GM18498 (cell line): ENCODE data around the gene ITSN2.
"Not testable (repeated sequence)": the region's sequence is repeated elsewhere in the genome, so short reads cannot be mapped to it uniquely, and the experiment has no call there.

ENCODE experiments used
- ATAC-seq: cut with Tn5 transposase; IDR thresholded peaks from one replicate; pipeline ENCODE4 v1.9.1; 2021; ENCODE audit warnings: mild to moderate bottlenecking, moderate library complexity; ENCODE audit not compliant: unreplicated experiment

Gene ITSN2

GRCh38 chr2:24221343-24222050 lies 138.8 kb downstream of the ITSN2 start:
- ATAC-seq, result no peak

- no peak for ATAC-seq
These were observed 139.6 kb downstream of the ITSN2 start for GRCh38 chr2:24220554-24221291.

GRCh38 chr2:24214880-24215279 lies 145.5 kb downstream of the ITSN2 start:
- ATAC-seq, result peak; percentile 93

GRCh38 chr2:24211408-24211807 lies 148.9 kb downstream of the ITSN2 start:
- ATAC-seq, result no peak

DNA sequence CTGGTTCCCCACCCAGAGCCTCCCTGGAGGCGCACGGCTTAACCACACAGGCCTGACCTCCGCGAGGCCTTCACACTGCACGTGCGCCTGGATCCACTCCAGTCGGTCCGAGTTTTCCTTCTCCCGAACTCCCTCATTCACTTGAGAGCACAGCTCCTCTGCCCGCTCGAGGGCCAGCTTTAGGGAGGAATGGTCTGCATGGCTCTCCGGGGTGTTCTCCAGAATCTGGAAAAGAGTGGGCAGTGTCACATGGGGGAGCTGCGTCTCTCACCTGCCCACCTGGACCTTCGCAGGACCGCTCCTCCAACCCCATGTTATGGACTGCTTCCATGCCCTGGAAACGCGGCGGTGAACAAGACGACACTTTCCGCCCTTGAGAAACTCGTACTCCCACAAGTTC lies 149.6 kb downstream of the ITSN2 start:
- ATAC-seq, result no peak

GRCh38 chr2:24210106-24210455 lies 150.3 kb downstream of the ITSN2 start:
- ATAC-seq, result no peak

DNA sequence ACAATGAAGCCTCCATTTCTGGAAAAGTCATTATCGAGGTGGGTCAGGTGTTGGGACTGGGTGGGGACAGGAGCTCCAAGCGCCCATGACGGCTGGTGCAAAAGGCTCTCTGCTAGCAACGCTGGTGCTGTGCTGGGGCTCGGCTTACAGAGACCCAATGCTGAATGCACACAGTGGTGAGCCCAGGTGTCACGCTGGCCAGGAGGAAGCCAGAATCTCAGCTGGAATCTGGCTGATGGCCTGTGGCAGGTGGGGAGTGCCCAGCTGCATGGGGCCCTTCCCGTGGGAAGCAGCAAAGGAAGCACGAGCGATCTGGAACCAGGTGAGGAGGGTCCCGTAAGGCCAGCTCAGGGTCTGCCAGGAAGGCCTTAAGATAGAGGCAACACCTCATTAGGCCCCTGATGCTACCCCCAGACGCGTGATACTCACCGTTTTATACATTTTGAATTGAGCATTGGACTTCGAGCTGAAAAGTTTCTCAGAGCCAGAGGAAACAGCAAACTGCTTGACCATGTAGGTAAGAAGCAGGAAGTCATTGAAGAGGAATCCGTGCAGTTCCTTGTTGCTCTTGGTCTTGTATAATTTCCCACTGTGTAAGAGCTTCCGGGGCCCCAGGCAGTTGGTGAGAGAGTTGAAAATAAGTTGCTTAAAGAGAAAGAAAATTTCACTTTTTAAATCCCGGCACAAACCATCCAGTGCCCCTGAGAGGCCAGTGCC lies 150.8 kb downstream of the ITSN2 start:
- no peak for ATAC-seq

- ATAC-seq, result no peak
These were observed 151.8 kb downstream of the ITSN2 start for GRCh38 chr2:24208490-24208889.

DNA sequence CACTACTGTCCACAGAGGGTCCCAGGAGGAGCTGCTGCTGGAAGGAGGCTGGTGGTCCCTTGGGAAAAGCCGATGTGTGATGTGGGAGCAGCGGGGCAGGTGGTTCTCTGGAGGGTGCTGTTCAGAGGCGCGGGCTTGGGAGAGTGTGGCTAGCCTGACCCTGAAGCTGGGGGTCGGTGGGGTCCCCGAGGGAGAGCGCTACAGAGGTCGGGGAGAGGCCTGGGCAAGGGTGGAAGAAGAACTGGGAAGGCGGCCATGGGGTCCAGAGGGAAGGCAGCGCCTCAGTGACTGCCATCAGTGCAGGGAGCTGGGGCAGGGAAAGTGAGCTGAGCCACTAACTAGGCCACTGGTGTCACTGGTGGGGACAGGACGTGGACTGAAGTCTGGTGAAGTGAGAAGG lies 153.0 kb downstream of the ITSN2 start:
- ATAC-seq, result no peak

DNA sequence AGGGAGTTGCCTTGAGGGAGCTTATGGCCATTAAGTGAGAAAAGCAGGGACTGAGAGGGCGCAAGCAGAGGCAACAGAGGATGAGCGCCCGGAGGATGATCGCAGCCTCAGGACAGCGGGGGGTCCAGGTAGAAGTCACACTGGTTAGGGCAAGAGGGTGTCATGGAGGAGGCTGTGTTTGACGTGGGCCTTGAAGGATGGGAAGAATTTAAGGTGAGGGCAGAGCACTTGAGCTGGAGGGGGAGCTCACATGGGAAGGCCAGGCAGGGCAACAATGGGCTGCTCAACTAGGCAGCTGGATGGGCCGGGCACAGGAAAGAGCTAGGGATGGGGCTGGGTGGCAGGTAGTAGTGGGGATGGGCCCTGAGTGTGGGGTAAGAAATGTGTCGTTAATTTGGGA lies 153.6 kb downstream of the ITSN2 start:
- no peak for ATAC-seq

- ATAC-seq, result no peak
These were observed 154.1 kb downstream of the ITSN2 start for GRCh38 chr2:24206242-24206641.

- ATAC-seq, result no peak
These were observed 155.2 kb downstream of the ITSN2 start for GRCh38 chr2:24205131-24205530.

DNA sequence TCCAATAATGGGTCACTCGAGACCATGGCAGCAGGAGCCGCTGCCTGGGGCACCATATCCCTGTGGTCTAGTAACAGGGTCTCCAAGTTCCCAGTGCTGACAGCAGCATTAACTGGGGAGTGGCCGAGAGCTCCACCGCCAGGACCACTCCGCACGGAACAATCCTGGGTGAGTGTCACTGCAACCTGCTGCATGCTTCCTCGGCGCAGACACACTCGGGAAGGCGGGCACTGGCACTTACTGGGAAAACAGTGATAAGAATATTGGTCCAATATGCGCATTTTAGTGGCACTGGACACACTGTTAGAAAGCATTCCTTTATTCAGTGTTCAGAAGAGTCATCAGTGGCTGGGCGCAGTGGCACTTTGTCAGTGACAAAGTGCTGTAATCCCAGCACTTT lies 155.8 kb downstream of the ITSN2 start:
- no peak for ATAC-seq

GRCh38 chr2:24203787-24204150 lies 156.6 kb downstream of the ITSN2 start:
- ATAC-seq, result no peak

DNA sequence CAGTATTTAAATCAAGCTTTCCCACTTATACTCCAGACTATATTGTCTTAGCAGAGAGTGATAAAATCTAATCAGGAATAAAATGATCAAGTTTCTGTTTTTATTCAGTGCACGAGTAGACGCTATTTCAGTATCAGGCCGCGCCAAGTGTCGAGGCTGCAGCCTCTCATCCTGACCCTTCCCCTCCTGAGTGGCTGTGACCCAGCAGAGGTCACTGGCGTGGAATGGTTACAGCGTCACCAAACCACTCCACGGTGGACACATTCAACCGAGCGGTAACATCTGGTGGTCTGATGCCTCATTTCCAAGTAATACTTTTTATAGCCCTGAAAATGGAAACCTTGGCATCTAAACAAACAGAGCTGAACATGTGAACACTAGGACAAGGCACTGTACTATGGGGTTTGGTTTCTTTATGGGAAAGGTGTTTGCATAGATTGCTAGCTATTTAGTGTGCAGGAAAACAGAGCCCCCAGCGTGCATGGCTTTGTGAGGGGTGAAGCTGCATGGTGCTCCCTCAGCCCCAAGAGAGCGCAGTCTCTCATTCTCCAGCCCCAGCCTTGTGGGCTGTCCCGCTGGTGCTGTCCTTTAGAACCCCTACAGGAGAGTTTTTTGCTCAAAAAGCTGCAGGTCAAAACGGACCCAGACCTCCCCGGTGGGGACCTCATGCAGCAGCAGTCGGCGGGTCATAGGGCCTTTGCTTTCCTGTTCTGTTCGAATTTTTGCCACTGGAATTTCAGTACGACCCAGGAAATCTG lies 157.1 kb downstream of the ITSN2 start:
- ATAC-seq, result no peak

DNA sequence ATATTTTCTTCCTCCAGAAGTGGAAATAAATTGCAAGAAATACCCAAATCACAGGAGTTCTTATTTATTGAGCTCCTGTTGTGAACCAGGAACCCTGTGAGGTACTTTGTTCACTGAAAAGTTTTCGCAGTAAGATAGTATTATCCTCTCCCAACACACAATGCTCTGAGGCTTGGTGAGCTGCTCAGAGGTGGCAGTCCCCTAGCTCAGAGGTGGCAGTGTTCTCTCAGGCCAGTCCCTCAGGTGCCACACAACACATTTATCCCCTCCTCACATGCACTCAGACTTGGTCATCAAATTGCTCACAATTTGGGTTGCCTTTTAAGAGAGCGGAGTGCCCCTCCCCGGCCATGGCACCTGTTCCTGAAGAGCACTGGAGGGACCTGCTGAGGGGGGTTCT lies 159.5 kb downstream of the ITSN2 start:
- no peak for ATAC-seq

- no peak for ATAC-seq
These were observed 160.3 kb downstream of the ITSN2 start for GRCh38 chr2:24199968-24200590.

DNA sequence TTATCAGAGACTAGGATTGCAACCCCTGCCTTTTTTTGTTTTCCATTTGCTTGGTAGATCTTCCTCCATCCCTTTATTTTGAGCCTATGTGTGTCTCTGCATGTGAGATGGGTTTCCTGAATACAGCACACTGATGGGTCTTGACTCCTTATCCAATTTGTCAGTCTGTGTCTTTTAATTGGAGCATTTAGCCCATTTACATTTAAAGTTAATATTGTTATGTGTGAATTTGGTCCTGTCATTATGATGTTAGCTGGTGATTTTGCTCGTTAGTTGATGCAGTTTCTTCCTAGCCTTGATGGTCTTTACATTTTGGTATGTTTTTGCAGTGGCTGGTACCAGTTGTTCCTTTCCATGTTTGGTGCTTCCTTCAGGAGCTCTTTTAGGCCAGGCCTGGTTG lies 163.1 kb downstream of the ITSN2 start:
- not testable (repeated sequence) for ATAC-seq

- no peak for ATAC-seq
These were observed 168.5 kb downstream of the ITSN2 start for GRCh38 chr2:24191848-24192247.

- no peak for ATAC-seq
These were observed 169.2 kb downstream of the ITSN2 start for GRCh38 chr2:24191156-24191555.

DNA sequence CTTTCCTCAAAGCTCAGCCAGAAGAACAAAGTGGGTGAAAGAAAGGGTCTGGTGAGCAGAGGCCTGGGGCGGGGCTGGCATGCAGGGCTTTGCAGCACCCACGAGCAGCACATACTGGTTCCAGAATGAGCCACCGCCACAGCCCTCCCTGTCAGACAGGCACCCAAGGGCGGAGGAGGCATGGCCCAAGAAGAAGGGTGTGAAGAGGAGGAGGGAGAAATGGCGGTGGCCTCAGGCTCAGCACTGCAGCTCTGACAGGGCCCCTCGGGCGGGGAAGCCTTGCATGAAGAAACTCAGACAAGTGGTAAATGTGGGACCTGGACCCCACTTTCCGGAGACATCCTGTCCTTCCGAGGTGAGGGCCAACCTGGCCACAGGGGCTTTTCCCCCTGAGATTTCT lies 169.8 kb downstream of the ITSN2 start:
- no peak for ATAC-seq
